ENCODE data around the gene PPWD1.
A peak's percentile ranks its signal among the peaks of the same experiment; 100 is the strongest.
"Not testable (repeated sequence)": the region's sequence is repeated elsewhere in the genome, so short reads cannot be mapped to it uniquely, and the experiment has no call there.

PPWD1 gene

GRCh38 chr5:65577141-65577540 is 14.0 kb downstream of the PPWD1 start:
- Mint-ChIP-seq H3K27me3 (ENCODE audit: low read depth) (no peaks in the 10 kb centered on the region), H3K27ac (no peak overlapping the region), H3K4me3 (no peak overlapping the region), H3K36me3 (ENCODE audit: low read depth) (peaks cover 43% of the 10 kb centered on the region), H3K4me1 (ENCODE audit: low read depth) (peaks cover 13% of the 10 kb centered on the region), H3K9me3 (no peaks in the 10 kb centered on the region)

GRCh38 chr5:65588694-65589093 is 25.6 kb downstream of the PPWD1 start:
- Mint-ChIP-seq H3K36me3 (ENCODE audit: low read depth) (peaks cover 28% of the 10 kb centered on the region), H3K27ac (no peak overlapping the region), H3K27me3 (ENCODE audit: low read depth) (no peaks in the 10 kb centered on the region), H3K4me1 (ENCODE audit: low read depth) (no peaks in the 10 kb centered on the region), H3K9me3 (no peaks in the 10 kb centered on the region), H3K4me3 (no peak overlapping the region)

- not testable (repeated sequence) for H3K9me3 Mint-ChIP-seq; H3K27ac Mint-ChIP-seq; H3K4me1 Mint-ChIP-seq (ENCODE audit: low read depth); H3K27me3 Mint-ChIP-seq (ENCODE audit: low read depth); H3K4me3 Mint-ChIP-seq
- peaks cover 59% of the 10 kb centered on the region for H3K36me3 Mint-ChIP-seq (ENCODE audit: low read depth)
Observed at GRCh38 chr5:65601761-65602160, 38.7 kb downstream of the PPWD1 start.

- H3K27ac Mint-ChIP-seq, result no peak overlapping the region
- H3K27me3 Mint-ChIP-seq (ENCODE audit: low read depth), result no peaks in the 10 kb centered on the region
- H3K36me3 Mint-ChIP-seq (ENCODE audit: low read depth), result peaks cover 38% of the 10 kb centered on the region
- no peaks in the 10 kb centered on the region for H3K9me3 Mint-ChIP-seq
- H3K4me3 Mint-ChIP-seq, result no peak overlapping the region
- no peaks in the 10 kb centered on the region for H3K4me1 Mint-ChIP-seq (ENCODE audit: low read depth)
Observed at GRCh38 chr5:65611524-65611923, 48.4 kb downstream of the PPWD1 start.

GRCh38 chr5:65612298-65612907 is 49.3 kb downstream of the PPWD1 start:
- peaks cover 33% of the 10 kb centered on the region for H3K36me3 Mint-ChIP-seq (ENCODE audit: low read depth)
- no peaks in the 10 kb centered on the region for H3K9me3 Mint-ChIP-seq
- H3K27me3 Mint-ChIP-seq (ENCODE audit: low read depth), result no peaks in the 10 kb centered on the region
- no peak overlapping the region for H3K4me3 Mint-ChIP-seq
- no peak overlapping the region for H3K27ac Mint-ChIP-seq
- no peaks in the 10 kb centered on the region for H3K4me1 Mint-ChIP-seq (ENCODE audit: low read depth)

GRCh38 chr5:65620021-65620420 is 56.9 kb downstream of the PPWD1 start:
- Mint-ChIP-seq H3K36me3 (ENCODE audit: low read depth) (peaks cover 8% of the 10 kb centered on the region), H3K9me3 (no peaks in the 10 kb centered on the region), H3K4me1 (ENCODE audit: low read depth) (peaks cover 12% of the 10 kb centered on the region), H3K27me3 (ENCODE audit: low read depth) (no peaks in the 10 kb centered on the region), H3K4me3 (no peak overlapping the region), H3K27ac (no peak overlapping the region)

GRCh38 chr5:65621961-65622360 is 58.9 kb downstream of the PPWD1 start:
- H3K27me3 Mint-ChIP-seq (ENCODE audit: low read depth); H3K4me3 Mint-ChIP-seq; H3K9me3 Mint-ChIP-seq; H3K27ac Mint-ChIP-seq; H3K36me3 Mint-ChIP-seq (ENCODE audit: low read depth): not testable (repeated sequence)
- H3K4me1 Mint-ChIP-seq (ENCODE audit: low read depth), result peaks cover 19% of the 10 kb centered on the region

- no peaks in the 10 kb centered on the region for H3K27me3 Mint-ChIP-seq (ENCODE audit: low read depth)
- H3K27ac Mint-ChIP-seq, result peak overlapping the region; percentile 98
- H3K36me3 Mint-ChIP-seq (ENCODE audit: low read depth), result peaks cover 7% of the 10 kb centered on the region
- H3K4me3 Mint-ChIP-seq, result peak overlapping the region; percentile 98
- H3K9me3 Mint-ChIP-seq, result no peaks in the 10 kb centered on the region
- H3K4me1 Mint-ChIP-seq (ENCODE audit: low read depth), result peaks cover 22% of the 10 kb centered on the region
Observed at GRCh38 chr5:65623482-65623881, 60.4 kb downstream of the PPWD1 start.

GRCh38 chr5:65624025-65624570 is 61.0 kb downstream of the PPWD1 start, which contains the start of gene TRIM23:
Gene TRIM23, minus strand, starts transcription at chr5:65624333. Its CDS starts 59 bp downstream, at chr5:65624274.
- H3K27ac Mint-ChIP-seq, result peak within 1 kb of the TSS; percentile 98
- peaks cover 22% of the 10 kb centered on the region for H3K4me1 Mint-ChIP-seq (ENCODE audit: low read depth)
- H3K27me3 Mint-ChIP-seq (ENCODE audit: low read depth), result no peaks in the 10 kb centered on the region
- peaks cover 7% of the 10 kb centered on the region for H3K36me3 Mint-ChIP-seq (ENCODE audit: low read depth)
- no peaks in the 10 kb centered on the region for H3K9me3 Mint-ChIP-seq
- H3K4me3 Mint-ChIP-seq, result peak within 1 kb of the TSS; percentile 98

GRCh38 chr5:65624571-65625555 is 61.8 kb downstream of the PPWD1 start, which contains the start of the genes SHLD3 and TRAPPC13:
Gene SHLD3, plus strand, starts transcription at chr5:65625027. Its CDS starts 4,561 bp downstream, at chr5:65629588.
Gene TRAPPC13, plus strand, starts transcription at chr5:65625027. Its CDS starts 34 bp downstream, at chr5:65625061.
- Mint-ChIP-seq H3K9me3 (no peaks in the 10 kb centered on the region), H3K36me3 (ENCODE audit: low read depth) (peaks cover 12% of the 10 kb centered on the region), H3K4me3 (peak within 1 kb of the TSS; percentile 98), H3K27me3 (ENCODE audit: low read depth) (no peaks in the 10 kb centered on the region), H3K4me1 (ENCODE audit: low read depth) (peaks cover 26% of the 10 kb centered on the region), H3K27ac (peak within 1 kb of the TSS; percentile 98)

GRCh38 chr5:65625743-65626142 is 62.6 kb downstream of the PPWD1 start:
- peak overlapping the region; percentile 83 for H3K27ac Mint-ChIP-seq
- H3K4me1 Mint-ChIP-seq (ENCODE audit: low read depth), result peaks cover 26% of the 10 kb centered on the region
- H3K4me3 Mint-ChIP-seq, result peak overlapping the region; percentile 98
- H3K9me3 Mint-ChIP-seq, result no peaks in the 10 kb centered on the region
- H3K36me3 Mint-ChIP-seq (ENCODE audit: low read depth), result peaks cover 13% of the 10 kb centered on the region
- no peaks in the 10 kb centered on the region for H3K27me3 Mint-ChIP-seq (ENCODE audit: low read depth)

- peaks cover 12% of the 10 kb centered on the region for H3K4me1 Mint-ChIP-seq (ENCODE audit: low read depth)
- H3K27ac Mint-ChIP-seq, result no peak overlapping the region
- H3K4me3 Mint-ChIP-seq, result no peak overlapping the region
Observed at GRCh38 chr5:65630981-65631380, 67.9 kb downstream of the PPWD1 start.

More at GRCh38 chr5:65630981-65631380, 67.9 kb downstream of the PPWD1 start:
- H3K27me3 Mint-ChIP-seq (ENCODE audit: low read depth), result no peaks in the 10 kb centered on the region
- H3K9me3 Mint-ChIP-seq, result no peaks in the 10 kb centered on the region
- peaks cover 12% of the 10 kb centered on the region for H3K36me3 Mint-ChIP-seq (ENCODE audit: low read depth)
